GM19099 (cell line): Measurements from ENCODE around the gene NXPH4.

Experiments
- POLR2A ChIP-seq: IDR thresholded peaks from 3 replicates; pipeline ENCODE4 v1.6.1; 2011; ENCODE audit warnings: low read depth; ENCODE audit not compliant: insufficient read length; ENCODE audit errors: extremely low read depth

NXPH4 gene

GRCh38 chr12:57227315-57228115 is 10.9 kb downstream of the NXPH4 start:
- TF ChIP-seq POLR2A = no peak

GRCh38 chr12:57229046-57229633 is 12.5 kb downstream of the NXPH4 start:
- TF ChIP-seq POLR2A = no peak

GRCh38 chr12:57229634-57230380 is 13.2 kb downstream of the NXPH4 start, which contains the start of gene SHMT2:
Gene SHMT2, plus strand, starts transcription at chr12:57229711. Its CDS starts 68 bp downstream, at chr12:57229779.
- TF ChIP-seq POLR2A = peak; percentile 82

GRCh38 chr12:57230381-57231155 is 14.0 kb downstream of the NXPH4 start:
- no peak for TF ChIP-seq POLR2A

GRCh38 chr12:57231276-57232021 is 14.9 kb downstream of the NXPH4 start:
- TF ChIP-seq POLR2A = no peak

GRCh38 chr12:57232156-57232756 is 15.7 kb downstream of the NXPH4 start:
- no peak for TF ChIP-seq POLR2A

GRCh38 chr12:57233357-57234232 is 17.0 kb downstream of the NXPH4 start:
- no peak for TF ChIP-seq POLR2A

- no peak for TF ChIP-seq POLR2A
These were observed 17.6 kb downstream of the NXPH4 start for GRCh38 chr12:57234233-57234570.

- TF ChIP-seq POLR2A = no peak
These were observed 18.0 kb downstream of the NXPH4 start for GRCh38 chr12:57234571-57235016.

GRCh38 chr12:57235017-57235727 is 18.6 kb downstream of the NXPH4 start:
- peak; percentile 4 for TF ChIP-seq POLR2A

GRCh38 chr12:57235728-57236131 is 19.1 kb downstream of the NXPH4 start:
- no peak for TF ChIP-seq POLR2A

GRCh38 chr12:57236201-57236924 is 19.8 kb downstream of the NXPH4 start:
- TF ChIP-seq POLR2A = no peak
